Neural progenitor cell (in vitro differentiated cells): ENCODE measurements around the gene SOST.

Experiments
- EZH2phosphoT487 ChIP-seq: fragments of 200-600 bp; sonication (generic); IDR thresholded peaks from 2 replicates; pipeline ENCODE4 v1.6.1; 2017; ENCODE audit warnings: antibody characterized with exemption
- TF ChIP-seq, protein P1 (sequence below): fragments of 200-600 bp; sonication (generic); IDR thresholded peaks from 2 replicates; pipeline ENCODE4 v1.5.1; 2017; ENCODE audit warnings: antibody characterized with exemption, mild to moderate bottlenecking

GRCh38 chr17:43723697-43724359 lies 34.8 kb downstream of the SOST start:
- TF ChIP-seq, protein P1, sequence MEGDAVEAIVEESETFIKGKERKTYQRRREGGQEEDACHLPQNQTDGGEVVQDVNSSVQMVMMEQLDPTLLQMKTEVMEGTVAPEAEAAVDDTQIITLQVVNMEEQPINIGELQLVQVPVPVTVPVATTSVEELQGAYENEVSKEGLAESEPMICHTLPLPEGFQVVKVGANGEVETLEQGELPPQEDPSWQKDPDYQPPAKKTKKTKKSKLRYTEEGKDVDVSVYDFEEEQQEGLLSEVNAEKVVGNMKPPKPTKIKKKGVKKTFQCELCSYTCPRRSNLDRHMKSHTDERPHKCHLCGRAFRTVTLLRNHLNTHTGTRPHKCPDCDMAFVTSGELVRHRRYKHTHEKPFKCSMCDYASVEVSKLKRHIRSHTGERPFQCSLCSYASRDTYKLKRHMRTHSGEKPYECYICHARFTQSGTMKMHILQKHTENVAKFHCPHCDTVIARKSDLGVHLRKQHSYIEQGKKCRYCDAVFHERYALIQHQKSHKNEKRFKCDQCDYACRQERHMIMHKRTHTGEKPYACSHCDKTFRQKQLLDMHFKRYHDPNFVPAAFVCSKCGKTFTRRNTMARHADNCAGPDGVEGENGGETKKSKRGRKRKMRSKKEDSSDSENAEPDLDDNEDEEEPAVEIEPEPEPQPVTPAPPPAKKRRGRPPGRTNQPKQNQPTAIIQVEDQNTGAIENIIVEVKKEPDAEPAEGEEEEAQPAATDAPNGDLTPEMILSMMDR: no peak
- TF ChIP-seq EZH2phosphoT487: no peak
